MM.1S (cell line): ENCODE results near the gene ETV4.

Source experiments
- DNase-seq: peaks from one replicate; pipeline ENCODE4 v3.0.0-alpha.2; 2015
- H2AFZ ChIP-seq: fragments of 300-600 bp; sonication (generic); 2 replicates; pipeline ENCODE4 v1.6.0; 2016; ENCODE audit warnings: antibody characterized with exemption, low read length
- H3F3A ChIP-seq: fragments of 300-600 bp; sonication (generic); 2 replicates; pipeline ENCODE4 v1.6.1; 2016; ENCODE audit warnings: mild to moderate bottlenecking, antibody characterized with exemption, low read length, moderate library complexity, mixed read lengths; ENCODE audit not compliant: insufficient read depth
- H3K27ac ChIP-seq: fragments of 300-600 bp; sonication (generic); 2 replicates; pipeline ENCODE4 v1.5.1; 2016; ENCODE audit warnings: mild to moderate bottlenecking, low read length
- H3K27me3 ChIP-seq: fragments of 300-600 bp; sonication (generic); replicated peaks from 2 replicates; pipeline ENCODE4 v1.6.0; 2016; ENCODE audit warnings: low read length; ENCODE audit not compliant: insufficient read depth
- H3K36me3 ChIP-seq: fragments of 300-600 bp; sonication (generic); replicated peaks from 2 replicates; pipeline ENCODE4 v1.6.1; 2016; ENCODE audit warnings: mild to moderate bottlenecking, low read length, mixed read lengths; ENCODE audit not compliant: insufficient read depth
- H3K4me1 ChIP-seq: fragments of 300-600 bp; sonication (generic); 2 replicates; pipeline ENCODE4 v1.6.1; 2016; ENCODE audit warnings: low read length, mixed read lengths
- H3K4me2 ChIP-seq: fragments of 300-600 bp; sonication (generic); 2 replicates; pipeline ENCODE4 v1.6.0; 2016; ENCODE audit warnings: low read depth, low read length
- H3K4me3 ChIP-seq: fragments of 300-600 bp; sonication (generic); 2 replicates; pipeline ENCODE4 v1.5.1; 2016; ENCODE audit warnings: low read length, mixed read lengths
- H3K79me2 ChIP-seq: fragments of 300-600 bp; sonication (generic); 2 replicates; pipeline ENCODE4 v1.6.1; 2016; ENCODE audit warnings: mixed run types, low read length, mixed read lengths
- H3K9ac ChIP-seq: fragments of 300-600 bp; sonication (generic); 2 replicates; pipeline ENCODE4 v1.6.1; 2016; ENCODE audit warnings: low read length, mixed read lengths
- H3K9me2 ChIP-seq: fragments of 300-600 bp; sonication (generic); replicated peaks from 2 replicates; pipeline ENCODE4 v1.6.1; 2016; ENCODE audit warnings: mild to moderate bottlenecking, low read length, mixed read lengths; ENCODE audit not compliant: insufficient read depth
- H3K9me3 ChIP-seq: fragments of 300-600 bp; sonication (generic); replicated peaks from 2 replicates; pipeline ENCODE4 v1.6.1; 2016; ENCODE audit warnings: mild to moderate bottlenecking, low read length, mixed read lengths; ENCODE audit not compliant: insufficient read depth
- H4K20me1 ChIP-seq: fragments of 300-600 bp; sonication (generic); 2 replicates; pipeline ENCODE4 v1.6.1; 2016; ENCODE audit warnings: mild to moderate bottlenecking, low read length, moderate library complexity, mixed read lengths; ENCODE audit not compliant: insufficient read depth
- CTCF ChIP-seq: fragments of 300-600 bp; sonication (generic); IDR thresholded peaks from 2 replicates; pipeline ENCODE4 v1.5.1; 2016; ENCODE audit warnings: antibody characterized with exemption, low read length, mixed read lengths
- EZH2 ChIP-seq: fragments of 300-600 bp; sonication (generic); optimal IDR thresholded peaks from 2 replicates; pipeline ENCODE3; 2017; ENCODE audit warnings: low read depth, mild to moderate bottlenecking, antibody characterized with exemption, low read length, mixed read lengths
- EZH2phosphoT487 ChIP-seq: fragments of 300-600 bp; sonication (generic); IDR thresholded peaks from 2 replicates; pipeline ENCODE4 v1.6.1; 2018; ENCODE audit warnings: antibody characterized with exemption, low read length

Gene ETV4

GRCh38 chr17:43530288-43531081, 15.7 kb downstream of the ETV4 start:
- no peak overlapping the region for H2AFZ ChIP-seq
- no peaks in the 10 kb centered on the region for H3F3A ChIP-seq
- no peaks in the 10 kb centered on the region for H3K9me3 ChIP-seq
- no peak overlapping the region for H3K4me3 ChIP-seq
- no peaks in the 10 kb centered on the region for H3K79me2 ChIP-seq
- TF ChIP-seq EZH2 (no peak), CTCF (no peak), EZH2phosphoT487 (no peak)
- H4K20me1 ChIP-seq: no peaks in the 10 kb centered on the region
- no peaks in the 10 kb centered on the region for H3K27me3 ChIP-seq
- H3K27ac ChIP-seq: no peak overlapping the region
- no peak overlapping the region for H3K4me2 ChIP-seq
- H3K36me3 ChIP-seq: no peaks in the 10 kb centered on the region
- no peak overlapping the region for H3K9ac ChIP-seq
- no peak for DNase-seq
- H3K9me2 ChIP-seq: no peaks in the 10 kb centered on the region
- no peaks in the 10 kb centered on the region for H3K4me1 ChIP-seq

- no peak overlapping the region for H3K4me2 ChIP-seq
- H3K27me3 ChIP-seq: no peaks in the 10 kb centered on the region
- H3F3A ChIP-seq: no peaks in the 10 kb centered on the region
- H3K9ac ChIP-seq: no peak overlapping the region
- H3K4me1 ChIP-seq: no peaks in the 10 kb centered on the region
- no peaks in the 10 kb centered on the region for H3K79me2 ChIP-seq
- H3K9me2 ChIP-seq: no peaks in the 10 kb centered on the region
- no peaks in the 10 kb centered on the region for H4K20me1 ChIP-seq
- no peaks in the 10 kb centered on the region for H3K36me3 ChIP-seq
- H3K9me3 ChIP-seq: no peaks in the 10 kb centered on the region
- TF ChIP-seq EZH2 (no peak), EZH2phosphoT487 (no peak), CTCF (no peak)
- H3K27ac ChIP-seq: no peak overlapping the region
- no peak for DNase-seq
- H2AFZ ChIP-seq: no peak overlapping the region
- H3K4me3 ChIP-seq: no peak overlapping the region
Observed at GRCh38 chr17:43529947-43530287, 16.2 kb downstream of the ETV4 start.

GRCh38 chr17:43528988-43529814, 16.9 kb downstream of the ETV4 start:
- H3K9ac ChIP-seq: no peak overlapping the region
- no peaks in the 10 kb centered on the region for H3K27me3 ChIP-seq
- no peak overlapping the region for H3K4me3 ChIP-seq
- H3K9me3 ChIP-seq: no peaks in the 10 kb centered on the region
- TF ChIP-seq CTCF (no peak), EZH2 (no peak), EZH2phosphoT487 (no peak)
- H3K36me3 ChIP-seq: no peaks in the 10 kb centered on the region
- no peak overlapping the region for H3K27ac ChIP-seq
- H3K4me2 ChIP-seq: no peak overlapping the region
- no peaks in the 10 kb centered on the region for H3K79me2 ChIP-seq
- no peaks in the 10 kb centered on the region for H3F3A ChIP-seq
- H3K9me2 ChIP-seq: no peaks in the 10 kb centered on the region
- H3K4me1 ChIP-seq: no peaks in the 10 kb centered on the region
- no peak for DNase-seq
- H2AFZ ChIP-seq: no peak overlapping the region
- H4K20me1 ChIP-seq: no peaks in the 10 kb centered on the region
